ENCODE measurements around the gene ATF6. TPM values are rescaled to one million over a fixed set of nuclear protein-coding genes. Genes with fewer than 3 reads are reported as not detected.

ATF6 gene, protein sequence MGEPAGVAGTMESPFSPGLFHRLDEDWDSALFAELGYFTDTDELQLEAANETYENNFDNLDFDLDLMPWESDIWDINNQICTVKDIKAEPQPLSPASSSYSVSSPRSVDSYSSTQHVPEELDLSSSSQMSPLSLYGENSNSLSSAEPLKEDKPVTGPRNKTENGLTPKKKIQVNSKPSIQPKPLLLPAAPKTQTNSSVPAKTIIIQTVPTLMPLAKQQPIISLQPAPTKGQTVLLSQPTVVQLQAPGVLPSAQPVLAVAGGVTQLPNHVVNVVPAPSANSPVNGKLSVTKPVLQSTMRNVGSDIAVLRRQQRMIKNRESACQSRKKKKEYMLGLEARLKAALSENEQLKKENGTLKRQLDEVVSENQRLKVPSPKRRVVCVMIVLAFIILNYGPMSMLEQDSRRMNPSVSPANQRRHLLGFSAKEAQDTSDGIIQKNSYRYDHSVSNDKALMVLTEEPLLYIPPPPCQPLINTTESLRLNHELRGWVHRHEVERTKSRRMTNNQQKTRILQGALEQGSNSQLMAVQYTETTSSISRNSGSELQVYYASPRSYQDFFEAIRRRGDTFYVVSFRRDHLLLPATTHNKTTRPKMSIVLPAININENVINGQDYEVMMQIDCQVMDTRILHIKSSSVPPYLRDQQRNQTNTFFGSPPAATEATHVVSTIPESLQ
- 26.1 to 28.0 TPM (median 27.4 TPM) in 3 replicates for total RNA-seq

DNA sequence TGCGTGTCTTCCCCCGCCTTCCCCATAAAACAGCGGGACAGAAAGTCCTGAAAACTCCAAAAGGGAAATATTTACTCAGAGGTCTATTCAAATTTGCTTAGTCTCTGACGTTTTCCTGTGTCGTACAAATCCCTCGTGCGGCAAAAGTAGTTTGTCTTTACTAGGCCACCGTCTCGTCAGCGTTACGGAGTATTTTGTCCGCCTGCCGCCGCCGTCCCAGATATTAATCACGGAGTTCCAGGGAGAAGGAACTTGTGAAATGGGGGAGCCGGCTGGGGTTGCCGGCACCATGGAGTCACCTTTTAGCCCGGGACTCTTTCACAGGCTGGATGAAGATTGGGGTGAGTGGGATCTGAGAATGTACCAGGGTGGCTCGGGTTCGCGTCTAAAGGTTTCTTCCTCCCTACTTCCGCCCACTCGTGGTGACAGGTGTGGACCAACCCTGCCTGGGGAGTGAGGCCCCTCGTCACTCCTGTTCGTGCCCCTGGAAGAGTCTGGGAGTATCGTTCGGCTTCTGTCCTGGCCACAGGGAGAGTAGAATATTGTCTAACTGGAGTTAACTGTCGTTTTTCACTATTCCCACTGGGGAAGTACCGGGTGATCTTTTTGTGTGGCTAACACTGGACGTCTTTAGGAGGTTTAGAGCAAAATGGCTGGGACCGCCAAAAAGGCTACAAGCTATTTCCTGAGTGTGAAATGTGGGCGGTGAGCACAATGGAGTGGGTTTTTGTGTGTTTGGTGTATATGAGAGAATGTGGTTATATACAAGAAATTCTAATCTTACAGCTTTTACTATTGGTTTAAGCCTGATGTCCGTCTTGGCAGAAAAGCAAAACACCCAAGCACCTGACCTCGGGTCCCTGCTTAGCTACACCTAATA is at the start of gene ATF6:
Gene ATF6, plus strand, starts transcription at position 219 of the 880 bp plus-strand sequence. Its CDS starts 41 bp downstream, at position 260.
- no peaks in the 10 kb centered on the region for H3K36me3 Mint-ChIP-seq
- TF ChIP-seq, protein P1, sequence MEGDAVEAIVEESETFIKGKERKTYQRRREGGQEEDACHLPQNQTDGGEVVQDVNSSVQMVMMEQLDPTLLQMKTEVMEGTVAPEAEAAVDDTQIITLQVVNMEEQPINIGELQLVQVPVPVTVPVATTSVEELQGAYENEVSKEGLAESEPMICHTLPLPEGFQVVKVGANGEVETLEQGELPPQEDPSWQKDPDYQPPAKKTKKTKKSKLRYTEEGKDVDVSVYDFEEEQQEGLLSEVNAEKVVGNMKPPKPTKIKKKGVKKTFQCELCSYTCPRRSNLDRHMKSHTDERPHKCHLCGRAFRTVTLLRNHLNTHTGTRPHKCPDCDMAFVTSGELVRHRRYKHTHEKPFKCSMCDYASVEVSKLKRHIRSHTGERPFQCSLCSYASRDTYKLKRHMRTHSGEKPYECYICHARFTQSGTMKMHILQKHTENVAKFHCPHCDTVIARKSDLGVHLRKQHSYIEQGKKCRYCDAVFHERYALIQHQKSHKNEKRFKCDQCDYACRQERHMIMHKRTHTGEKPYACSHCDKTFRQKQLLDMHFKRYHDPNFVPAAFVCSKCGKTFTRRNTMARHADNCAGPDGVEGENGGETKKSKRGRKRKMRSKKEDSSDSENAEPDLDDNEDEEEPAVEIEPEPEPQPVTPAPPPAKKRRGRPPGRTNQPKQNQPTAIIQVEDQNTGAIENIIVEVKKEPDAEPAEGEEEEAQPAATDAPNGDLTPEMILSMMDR (IDR thresholded peaks at IDR 0.05; ENCODE audit: unreplicated experiment) = no peak
- no peaks in the 10 kb centered on the region for H3K27me3 Mint-ChIP-seq (ENCODE audit: low read depth)
- H3K9me3 Mint-ChIP-seq = no peaks in the 10 kb centered on the region
- DNase-seq (ENCODE audit: low spot score in 2 of 2, unreplicated experiment in 2 of 2) = peak; percentile 34 to 75
- H3K4me1 Mint-ChIP-seq = peaks cover 17% of the 10 kb centered on the region
- H3K4me3 Mint-ChIP-seq = peak within 1 kb of the TSS; percentile 97
- peak within 1 kb of the TSS; percentile 97 for H3K27ac Mint-ChIP-seq

DNA sequence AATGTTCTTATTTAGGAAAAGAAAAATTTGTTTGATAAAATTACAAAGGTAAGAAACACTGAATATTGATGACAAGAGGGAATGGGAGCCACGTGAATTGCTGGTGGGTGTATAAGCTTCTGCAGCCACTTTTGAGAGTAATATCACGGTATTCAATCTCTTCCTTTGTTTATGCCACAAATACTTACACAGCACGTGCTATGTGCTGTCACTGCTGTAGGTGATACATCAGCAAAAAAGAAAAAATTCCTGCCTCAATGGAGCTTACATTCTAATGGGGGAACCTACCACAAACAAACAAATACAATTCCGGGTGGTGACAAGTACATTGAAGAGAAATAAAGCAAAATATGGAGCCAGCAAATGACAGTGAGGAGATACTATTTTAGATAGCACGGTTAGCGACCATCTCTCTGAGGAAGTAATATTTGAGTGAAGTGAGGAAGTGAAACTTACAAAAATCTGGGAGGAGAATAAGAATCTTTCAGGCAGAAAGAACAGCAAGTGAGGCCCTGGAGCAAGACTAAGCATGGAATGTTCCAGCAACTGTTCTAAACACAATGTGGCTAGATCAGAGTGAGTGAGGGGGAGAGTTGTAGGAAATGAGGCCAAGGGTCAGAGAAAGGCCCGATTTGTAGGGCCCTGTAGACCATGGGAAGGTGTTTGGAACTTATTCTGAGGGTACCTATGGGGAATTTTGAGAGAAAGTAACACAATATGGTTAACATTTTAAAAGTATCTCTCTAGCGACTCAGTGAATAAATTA is 47.4 kb upstream of the ATF6 start:
- H3K4me1 Mint-ChIP-seq = no peaks in the 10 kb centered on the region
- no peak overlapping the region for H3K27ac Mint-ChIP-seq
- H3K27me3 Mint-ChIP-seq (ENCODE audit: low read depth) = peaks cover 86% of the 10 kb centered on the region
- no peak for DNase-seq (ENCODE audit: low spot score in 2 of 2, unreplicated experiment in 2 of 2)
- no peaks in the 10 kb centered on the region for H3K36me3 Mint-ChIP-seq
- no peaks in the 10 kb centered on the region for H3K9me3 Mint-ChIP-seq
- TF ChIP-seq, protein P1 (IDR thresholded peaks at IDR 0.05; ENCODE audit: unreplicated experiment) = no peak
- H3K4me3 Mint-ChIP-seq = no peak overlapping the region

DNA sequence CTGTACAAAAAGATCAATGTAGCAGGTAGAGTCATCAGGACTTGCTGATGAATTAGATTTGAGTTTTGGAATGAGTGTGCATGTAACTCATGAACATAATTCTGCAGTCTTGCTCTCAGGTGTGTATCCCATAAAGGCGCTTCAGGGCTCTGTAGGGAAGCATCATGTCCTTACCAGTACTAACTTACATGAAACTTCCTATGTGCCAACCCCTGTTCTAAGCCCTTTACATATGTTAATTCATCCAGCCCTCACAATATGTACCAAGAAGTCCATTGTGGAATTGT is 46.9 kb upstream of the ATF6 start:
- DNase-seq (ENCODE audit: low spot score in 2 of 2, unreplicated experiment in 2 of 2) = no peak
- Mint-ChIP-seq H3K36me3 (no peaks in the 10 kb centered on the region), H3K4me1 (peaks cover 2% of the 10 kb centered on the region), H3K27me3 (ENCODE audit: low read depth) (peaks cover 85% of the 10 kb centered on the region), H3K9me3 (no peaks in the 10 kb centered on the region), H3K4me3 (no peak overlapping the region), H3K27ac (no peak overlapping the region)
- TF ChIP-seq, protein P1 (IDR thresholded peaks at IDR 0.05; ENCODE audit: unreplicated experiment) = no peak

DNA sequence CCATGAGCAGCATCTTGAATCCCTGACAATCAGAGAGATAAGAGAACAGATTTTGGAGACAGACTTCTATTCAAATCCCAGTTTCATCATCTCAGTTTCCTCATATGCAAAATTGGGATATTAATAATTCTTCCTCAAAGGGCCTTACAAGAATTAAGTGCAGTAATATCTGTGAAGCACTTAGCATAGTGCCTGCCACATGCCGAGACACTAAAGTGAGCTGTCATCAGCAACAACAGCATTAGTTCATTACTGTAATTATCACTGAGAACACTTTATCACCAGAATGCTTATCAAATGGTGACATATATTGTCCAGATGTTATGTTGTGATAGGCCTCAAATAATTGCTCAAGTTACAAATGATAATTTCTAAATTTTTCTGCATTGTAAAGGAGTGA is 45.7 kb upstream of the ATF6 start:
- TF ChIP-seq, protein P1 (IDR thresholded peaks at IDR 0.05; ENCODE audit: unreplicated experiment) = no peak
- Mint-ChIP-seq H3K27me3 (ENCODE audit: low read depth) (peaks cover 81% of the 10 kb centered on the region), H3K4me3 (no peak overlapping the region), H3K4me1 (peaks cover 2% of the 10 kb centered on the region), H3K9me3 (no peaks in the 10 kb centered on the region), H3K36me3 (no peaks in the 10 kb centered on the region), H3K27ac (no peak overlapping the region)
- DNase-seq (ENCODE audit: low spot score in 2 of 2, unreplicated experiment in 2 of 2) = no peak
